T-helper 1 cell treated with Interleukin-12 subunit alpha and Interleukin-12 subunit beta and Interleukin-4 antibody, amounts not matched to agents 30 ng/mL and 1 ng/mL, for 36 hours (primary cell): Measurements from ENCODE around the gene TWSG1. TPM values are rescaled to one million over a fixed set of nuclear protein-coding genes. Genes with fewer than 3 reads are reported as not detected.
"Not testable (repeated sequence)": the region's sequence is repeated elsewhere in the genome, so short reads cannot be mapped to it uniquely, and the experiment has no call there.

Experiments
- intact Hi-C: fragments of 100-400 bp; cut with micrococcal nuclease; formaldehyde crosslinking; loops from one replicate; pipeline ENCODE4 v1.15.1; 2024
- total RNA-seq: library from RNA; stranded (reverse); gene quantifications from 2 replicates; pipeline ENCODE4 v1.2.3, GENCODE V29; 2022

The TWSG1 gene
- total RNA-seq, 1 donor from 2014 or later: 8.3 TPM

- intact Hi-C loops: loop anchor here (1.0 to 10.0 kb wide), 11 partner anchors 73 to 1192 kb away; partner anchors contain the start of genes ANKRD12, NAPG, NDUFV2 and RAB12
These were observed 562 bp downstream of the TWSG1 start for GRCh38 chr18:9334973-9335696.

GRCh38 chr18:9335697-9336045 lies 1.1 kb downstream of the TWSG1 start:
- intact Hi-C loops: loop anchor here (2.0 to 10.0 kb wide), 4 partner anchors 151 to 1192 kb away; partner anchors contain the start of genes NAPG and RAB12

GRCh38 chr18:9336827-9337226 lies 2.3 kb downstream of the TWSG1 start:
- intact Hi-C loops: loop anchor here (5.0 to 10.0 kb wide), 2 partner anchors 152 to 1190 kb away; partner anchors contain the start of gene NAPG

- intact Hi-C loops: loop anchor here (5.0 to 10.0 kb wide), 2 partner anchors 153 to 1189 kb away; partner anchors contain the start of gene NAPG
These were observed 3.3 kb downstream of the TWSG1 start for GRCh38 chr18:9337873-9338272.

GRCh38 chr18:9340472-9340871 lies 5.9 kb downstream of the TWSG1 start:
- intact Hi-C loops: no loop called here

- intact Hi-C loops: no loop called here
These were observed 9.0 kb downstream of the TWSG1 start for GRCh38 chr18:9343577-9343976.

GRCh38 chr18:9346775-9347174 lies 12.2 kb downstream of the TWSG1 start:
- intact Hi-C loops: no loop called here

GRCh38 chr18:9348079-9348671 lies 13.6 kb downstream of the TWSG1 start:
- intact Hi-C loops: no loop called here

GRCh38 chr18:9348766-9349165 lies 14.2 kb downstream of the TWSG1 start:
- intact Hi-C loops: no loop called here

GRCh38 chr18:9353596-9353995 lies 19.0 kb downstream of the TWSG1 start:
- intact Hi-C loops: no loop called here

GRCh38 chr18:9354256-9354655 lies 19.7 kb downstream of the TWSG1 start:
- intact Hi-C loops: no loop called here

- intact Hi-C loops: no loop called here
These were observed 22.4 kb downstream of the TWSG1 start for GRCh38 chr18:9356976-9357375.

- intact Hi-C loops: no loop called here
These were observed 25.2 kb downstream of the TWSG1 start for GRCh38 chr18:9359796-9360195.

GRCh38 chr18:9361191-9361590 lies 26.6 kb downstream of the TWSG1 start:
- intact Hi-C loops: no loop called here

GRCh38 chr18:9362869-9363268 lies 28.3 kb downstream of the TWSG1 start:
- intact Hi-C loops: no loop called here

- intact Hi-C loops: no loop called here
These were observed 29.7 kb downstream of the TWSG1 start for GRCh38 chr18:9364242-9364641.

GRCh38 chr18:9365406-9365805 lies 30.8 kb downstream of the TWSG1 start:
- intact Hi-C loops: no loop called here

GRCh38 chr18:9366126-9366714 lies 31.6 kb downstream of the TWSG1 start:
- intact Hi-C loops: no loop called here

GRCh38 chr18:9373254-9373653 lies 38.7 kb downstream of the TWSG1 start:
- intact Hi-C loops: not testable (repeated sequence)

GRCh38 chr18:9379118-9379517 lies 44.5 kb downstream of the TWSG1 start:
- intact Hi-C loops: no loop called here

GRCh38 chr18:9380101-9380500 lies 45.5 kb downstream of the TWSG1 start:
- intact Hi-C loops: no loop called here

- intact Hi-C loops: no loop called here
These were observed 46.2 kb downstream of the TWSG1 start for GRCh38 chr18:9380621-9381395.
